Stimulated activated CD4-positive, alpha-beta T cell treated with anti-CD3 and anti-CD28 coated beads, Interleukin-2, amount 100 ng/mL, for 4 hours (primary cell): ENCODE measurements around the gene TBKBP1.
"Not testable (repeated sequence)": the region's sequence is repeated elsewhere in the genome, so short reads cannot be mapped to it uniquely, and the experiment has no call there.

Source experiments
- DNase-seq: peaks from one replicate; pipeline ENCODE4 v3.0.0-alpha.2; 2020; ENCODE audit warnings: low read depth

Gene TBKBP1

GRCh38 chr17:47678196-47678595 is 15.8 kb upstream of the TBKBP1 start:
- no peak for DNase-seq

- no peak for DNase-seq
Measured at GRCh38 chr17:47682138-47682537, 11.8 kb upstream of the TBKBP1 start.

- DNase-seq, result not testable (repeated sequence)
Measured at GRCh38 chr17:47682727-47683126, 11.2 kb upstream of the TBKBP1 start.

- DNase-seq, result no peak
Measured at GRCh38 chr17:47684025-47684424, 9.9 kb upstream of the TBKBP1 start.

- DNase-seq, result no peak
Measured at GRCh38 chr17:47684535-47685193, 9.3 kb upstream of the TBKBP1 start.

- no peak for DNase-seq
Measured at GRCh38 chr17:47685556-47686275, 8.2 kb upstream of the TBKBP1 start.

- no peak for DNase-seq
Measured at GRCh38 chr17:47686276-47686635, 7.7 kb upstream of the TBKBP1 start.

GRCh38 chr17:47686664-47687327 is 7.2 kb upstream of the TBKBP1 start:
- DNase-seq, result no peak

GRCh38 chr17:47687328-47687690 is 6.7 kb upstream of the TBKBP1 start:
- DNase-seq, result no peak

GRCh38 chr17:47687748-47688147 is 6.2 kb upstream of the TBKBP1 start:
- no peak for DNase-seq

GRCh38 chr17:47690121-47690520 is 3.8 kb upstream of the TBKBP1 start:
- DNase-seq, result no peak

GRCh38 chr17:47692137-47692894 is 1.6 kb upstream of the TBKBP1 start:
- DNase-seq, result no peak

GRCh38 chr17:47692895-47693730 is 848 bp upstream of the TBKBP1 start:
- no peak for DNase-seq

- peak; percentile 63 for DNase-seq
Measured at GRCh38 chr17:47694581-47695428, 844 bp downstream of the TBKBP1 start.

GRCh38 chr17:47695429-47696376 is 1.7 kb downstream of the TBKBP1 start:
- no peak for DNase-seq

- DNase-seq, result no peak
Measured at GRCh38 chr17:47696717-47697642, 3.0 kb downstream of the TBKBP1 start.

- DNase-seq, result no peak
Measured at GRCh38 chr17:47697906-47698711, 4.1 kb downstream of the TBKBP1 start.
